ENCODE measurements around the gene APOL6. TPM values are rescaled to one million over a fixed set of nuclear protein-coding genes. Genes with fewer than 3 reads are reported as not detected.

The APOL6 gene
- 5.0 and 5.6 TPM in 2 replicates for total RNA-seq (2014; rRNA removed; shearing (Covaris generic))

- Histone ChIP-seq H3K4me1 (peaks cover 14% of the 10 kb centered on the region), H3K36me3 (no peaks in the 10 kb centered on the region), H3K9me3 (replicated peaks) (no peaks in the 10 kb centered on the region), H3K27ac (peak within 1 kb of the TSS; percentile 70), H3K27me3 (no peaks in the 10 kb centered on the region), H3K4me3 (peak within 1 kb of the TSS; percentile 63)
- peak; percentile 33 to 68 for DNase-seq
These were observed at the start of gene APOL6 for GRCh38 chr22:35648066-35649025. Gene APOL6 (plus strand): TSS chr22:35648446. CDS start chr22:35656426, 7,980 bp downstream.

GRCh38 chr22:35599364-35599763 is 48.9 kb upstream of the APOL6 start:
- no peak for DNase-seq
- Histone ChIP-seq H3K27ac (no peak overlapping the region), H3K4me3 (no peak overlapping the region)

GRCh38 chr22:35600476-35600875 is 47.8 kb upstream of the APOL6 start:
- peaks cover 10% of the 10 kb centered on the region for H3K4me1 ChIP-seq
- no peak for DNase-seq
- H3K27ac ChIP-seq: no peak overlapping the region
- no peaks in the 10 kb centered on the region for H3K36me3 ChIP-seq
- no peak overlapping the region for H3K4me3 ChIP-seq
- 0 out of 2 replicates have a peak, but pooled peaks cover 2% of the 10 kb centered on the region for H3K9me3 ChIP-seq (replicated peaks)
- H3K27me3 ChIP-seq: no peaks in the 10 kb centered on the region

More at GRCh38 chr22:35599364-35599763, 48.9 kb upstream of the APOL6 start:
- Histone ChIP-seq H3K9me3 (replicated peaks) (0 out of 2 replicates have a peak, but pooled peaks cover 2% of the 10 kb centered on the region), H3K36me3 (no peaks in the 10 kb centered on the region), H3K4me1 (peaks cover 3% of the 10 kb centered on the region), H3K27me3 (no peaks in the 10 kb centered on the region)

- H3K27me3 ChIP-seq: no peaks in the 10 kb centered on the region
- no peak overlapping the region for H3K4me3 ChIP-seq
- no peaks in the 10 kb centered on the region for H3K36me3 ChIP-seq
- no peak for DNase-seq
- 0 out of 2 replicates have a peak, but pooled peaks cover 2% of the 10 kb centered on the region for H3K9me3 ChIP-seq (replicated peaks)
- no peak overlapping the region for H3K27ac ChIP-seq
- peaks cover 10% of the 10 kb centered on the region for H3K4me1 ChIP-seq
These were observed 47.1 kb upstream of the APOL6 start for GRCh38 chr22:35601013-35601580.

GRCh38 chr22:35601743-35602615 is 46.3 kb upstream of the APOL6 start:
- H3K9me3 ChIP-seq (replicated peaks): 0 out of 2 replicates have a peak, but pooled peaks cover 2% of the 10 kb centered on the region
- no peak for DNase-seq
- H3K27ac ChIP-seq: no peak overlapping the region
- H3K4me3 ChIP-seq: no peak overlapping the region
- H3K36me3 ChIP-seq: no peaks in the 10 kb centered on the region
- H3K27me3 ChIP-seq: no peaks in the 10 kb centered on the region
- H3K4me1 ChIP-seq: peaks cover 10% of the 10 kb centered on the region

- no peak for DNase-seq
- Histone ChIP-seq H3K4me1 (peaks cover 13% of the 10 kb centered on the region), H3K4me3 (no peak overlapping the region), H3K27me3 (no peaks in the 10 kb centered on the region), H3K36me3 (no peaks in the 10 kb centered on the region), H3K27ac (no peak overlapping the region), H3K9me3 (replicated peaks) (0 out of 2 replicates have a peak, but pooled peaks cover 2% of the 10 kb centered on the region)
These were observed 43.5 kb upstream of the APOL6 start for GRCh38 chr22:35604621-35605368.

- H3K4me1 ChIP-seq: peaks cover 13% of the 10 kb centered on the region
- H3K36me3 ChIP-seq: no peaks in the 10 kb centered on the region
- 0 out of 2 replicates have a peak, but pooled peaks cover 2% of the 10 kb centered on the region for H3K9me3 ChIP-seq (replicated peaks)
- no peak overlapping the region for H3K27ac ChIP-seq
- no peak for DNase-seq
- no peaks in the 10 kb centered on the region for H3K27me3 ChIP-seq
- H3K4me3 ChIP-seq: no peak overlapping the region
These were observed 42.9 kb upstream of the APOL6 start for GRCh38 chr22:35605369-35605680.

GRCh38 chr22:35605851-35606481 is 42.3 kb upstream of the APOL6 start:
- Histone ChIP-seq H3K27ac (no peak overlapping the region), H3K4me1 (peaks cover 13% of the 10 kb centered on the region), H3K36me3 (no peaks in the 10 kb centered on the region), H3K9me3 (replicated peaks) (0 out of 2 replicates have a peak, but pooled peaks cover 2% of the 10 kb centered on the region), H3K27me3 (no peaks in the 10 kb centered on the region), H3K4me3 (no peak overlapping the region)
- DNase-seq: no peak

- DNase-seq: no peak
- H3K27me3 ChIP-seq: no peaks in the 10 kb centered on the region
- no peaks in the 10 kb centered on the region for H3K36me3 ChIP-seq
- peaks cover 13% of the 10 kb centered on the region for H3K4me1 ChIP-seq
- H3K27ac ChIP-seq: no peak overlapping the region
- no peaks in the 10 kb centered on the region for H3K9me3 ChIP-seq (replicated peaks)
- no peak overlapping the region for H3K4me3 ChIP-seq
These were observed 41.3 kb upstream of the APOL6 start for GRCh38 chr22:35606916-35607315.

- Histone ChIP-seq H3K36me3 (no peaks in the 10 kb centered on the region), H3K4me3 (no peak overlapping the region), H3K27ac (no peak overlapping the region), H3K27me3 (no peaks in the 10 kb centered on the region), H3K9me3 (replicated peaks) (no peaks in the 10 kb centered on the region), H3K4me1 (peaks cover 13% of the 10 kb centered on the region; the same call in 1 of the 2 replicates)
- no peak for DNase-seq
These were observed 40.2 kb upstream of the APOL6 start for GRCh38 chr22:35608088-35608487.

GRCh38 chr22:35609261-35609660 is 39.0 kb upstream of the APOL6 start:
- no peak for DNase-seq
- peaks cover 11% of the 10 kb centered on the region; the same call in 1 of the 2 replicates for H3K4me1 ChIP-seq
- H3K4me3 ChIP-seq: no peak overlapping the region
- no peaks in the 10 kb centered on the region for H3K36me3 ChIP-seq
- H3K27me3 ChIP-seq: no peaks in the 10 kb centered on the region
- H3K27ac ChIP-seq: no peak overlapping the region
- H3K9me3 ChIP-seq (replicated peaks): no peaks in the 10 kb centered on the region

GRCh38 chr22:35609761-35610160 is 38.5 kb upstream of the APOL6 start:
- Histone ChIP-seq H3K4me3 (no peak overlapping the region), H3K4me1 (peaks cover 8% of the 10 kb centered on the region; the same call in 1 of the 2 replicates), H3K27ac (no peak overlapping the region), H3K36me3 (no peaks in the 10 kb centered on the region), H3K9me3 (replicated peaks) (no peaks in the 10 kb centered on the region), H3K27me3 (no peaks in the 10 kb centered on the region)
- DNase-seq: peak in 1 of 2 experiments; percentile 47

GRCh38 chr22:35610741-35611140 is 37.5 kb upstream of the APOL6 start:
- Histone ChIP-seq H3K27me3 (no peaks in the 10 kb centered on the region), H3K4me1 (0 out of 2 replicates have a peak, but pooled peaks cover 3% of the 10 kb centered on the region), H3K27ac (no peak overlapping the region), H3K4me3 (no peak overlapping the region), H3K9me3 (replicated peaks) (no peaks in the 10 kb centered on the region), H3K36me3 (no peaks in the 10 kb centered on the region)
- no peak for DNase-seq
